H1 (cell line): ENCODE results near the gene SKAP1. TPM values are rescaled to one million over a fixed set of nuclear protein-coding genes. Genes with fewer than 3 reads are reported as not detected.

ENCODE experiments used
- CTCF ChIA-PET: fragments of 300-600 bp; sonication (Branson Sonifier 250); formaldehyde crosslinking; loops from one replicate; lab custom pipeline; 2021; ENCODE audit not compliant: partially characterized antibody; lab: Charles Lee
- POLR2A ChIA-PET: fragments of 300-600 bp; sonication (Branson Sonifier 250); formaldehyde crosslinking; loops from one replicate; lab custom pipeline; 2021; ENCODE audit warnings: inconsistent platforms; ENCODE audit not compliant: partially characterized antibody; lab: Charles Lee
- DNase-seq, 2 experiments: peaks; one replicate each; pipeline versions ENCODE4 v3.0.0 to v3.0.0-alpha.2; 2010 to 2022; ENCODE audit warnings: low spot score in 2 of 2, low read depth in 1 of 2, mixed read lengths in 1 of 2
- FAIRE-seq: peaks from 2 replicates; lab custom pipeline; 2011; peaks lifted over from hg19 to GRCh38; lab: Jason Lieb, UNC
- H2AFZ ChIP-seq: 2 replicates; pipeline ENCODE4 v1.8.1; 2012; ENCODE audit warnings: low read length, inconsistent platforms
- H2AK5ac ChIP-seq: 2 replicates; pipeline ENCODE4 v1.6.1; 2013; ENCODE audit warnings: low read depth, low read length
- H2BK120ac ChIP-seq: replicated peaks from 2 replicates; pipeline ENCODE3; 2013; ENCODE audit warnings: low read depth, low read length, inconsistent platforms
- H2BK12ac ChIP-seq: 2 replicates; pipeline ENCODE4 v1.6.1; 2013; ENCODE audit warnings: low read depth, low read length
- H2BK15ac ChIP-seq: 2 replicates; pipeline ENCODE4 v1.6.1; 2013; ENCODE audit warnings: low read length
- H2BK20ac ChIP-seq: 2 replicates; pipeline ENCODE4 v1.6.1; 2013; ENCODE audit warnings: low read length
- H2BK5ac ChIP-seq: 2 replicates; pipeline ENCODE4 v1.6.1; 2013; ENCODE audit warnings: low read depth, low read length
- H3K14ac ChIP-seq: 2 replicates; pipeline ENCODE4 v1.6.1; 2013; ENCODE audit warnings: inconsistent platforms; ENCODE audit not compliant: insufficient read length
- H3K18ac ChIP-seq: 2 replicates; pipeline ENCODE4 v1.6.1; 2013; ENCODE audit warnings: low read length; ENCODE audit errors: extremely low read depth
- H3K23ac ChIP-seq: 2 replicates; pipeline ENCODE4 v1.6.1; 2013; ENCODE audit warnings: inconsistent platforms; ENCODE audit not compliant: insufficient read length
- H3K23me2 ChIP-seq: 2 replicates; pipeline ENCODE4 v1.6.1; 2013; ENCODE audit warnings: low read depth, low read length
- H3K27ac ChIP-seq: 2 replicates; pipeline ENCODE4 v1.6.1; 2011; ENCODE audit warnings: low read depth, low read length, inconsistent platforms
- H3K27me3 ChIP-seq, 4 experiments: replicated peaks in 1 of 4; 1 replicate in 1 of 4; 2 replicates in 3 of 4; pipeline versions ENCODE4 v1.6.1 to v1.8.1; 2011 to 2013; ENCODE audit warnings: low read length in 3 of 4, mild to moderate bottlenecking in 3 of 4, inconsistent platforms in 2 of 4, mixed read lengths in 2 of 4, moderate library complexity in 1 of 4; ENCODE audit not compliant: control insufficient read depth in 3 of 4, insufficient read depth in 3 of 4; ENCODE audit errors: extremely low read depth in 1 of 4
- H3K36me3 ChIP-seq, 4 experiments: 2 replicates each; pipeline versions ENCODE4 v1.6.1 to v1.8.1; 2011 to 2013; ENCODE audit warnings: mild to moderate bottlenecking in 4 of 4, low read length in 3 of 4, moderate library complexity in 2 of 4, control low read depth in 1 of 4, inconsistent platforms in 1 of 4; ENCODE audit not compliant: insufficient read depth in 4 of 4, control insufficient read depth in 2 of 4
- H3K4ac ChIP-seq: replicated peaks from 2 replicates; pipeline ENCODE3; 2013; ENCODE audit warnings: low read length, low read depth, mixed read lengths, inconsistent platforms; ENCODE audit not compliant: insufficient read length
- H3K4me1 ChIP-seq, 4 experiments: replicated peaks in 1 of 4; 1 replicate in 1 of 4; 2 replicates in 3 of 4; pipeline versions ENCODE4 v1.6.1 to v1.8.1; 2011 to 2013; ENCODE audit warnings: low read length in 3 of 4, inconsistent platforms in 2 of 4, mixed read lengths in 1 of 4; ENCODE audit not compliant: insufficient read depth in 4 of 4, control insufficient read depth in 3 of 4
- H3K4me2 ChIP-seq, 2 experiments: 2 replicates each; pipeline versions ENCODE4 v1.6.1 to v1.8.1; 2011 to 2013; ENCODE audit warnings: low read depth in 2 of 2, low read length in 2 of 2, control low read depth in 1 of 2, inconsistent platforms in 1 of 2, mild to moderate bottlenecking in 1 of 2; ENCODE audit not compliant: insufficient read depth in 1 of 2
- H3K4me3 ChIP-seq, 4 experiments: fragments of 200-600, 300-600 bp in 1 of 4; sonication (generic), shearing (Covaris generic), sonication (Bioruptor Twin) in 1 of 4; 2 replicates each; pipeline versions ENCODE4 v1.5.1 to v1.8.1; 2011 to 2016; ENCODE audit warnings: low read length in 4 of 4, low read depth in 3 of 4, control low read depth in 2 of 4, inconsistent platforms in 2 of 4, mild to moderate bottlenecking in 2 of 4, mixed read lengths in 1 of 4, moderate library complexity in 1 of 4; ENCODE audit not compliant: insufficient read depth in 2 of 4; ENCODE audit errors: extremely low read depth in 1 of 4
- H3K56ac ChIP-seq: replicated peaks from 2 replicates; pipeline ENCODE3; 2013; ENCODE audit warnings: low read depth, mild to moderate bottlenecking, mixed read lengths, low read length, inconsistent platforms; ENCODE audit not compliant: insufficient read length
- H3K79me1 ChIP-seq: 2 replicates; pipeline ENCODE4 v1.6.1; 2013; ENCODE audit warnings: low read depth, low read length, control low read depth
- H3K79me2 ChIP-seq, 2 experiments: 2 replicates each; pipeline versions ENCODE4 v1.6.1 to v1.8.1; 2012 to 2013; ENCODE audit warnings: low read length in 2 of 2, mild to moderate bottlenecking in 2 of 2, inconsistent platforms in 1 of 2; ENCODE audit not compliant: insufficient read depth in 2 of 2, control insufficient read depth in 1 of 2
- H3K9ac ChIP-seq, 4 experiments: replicated peaks in 1 of 4; 1 replicate in 1 of 4; 2 replicates in 3 of 4; pipeline versions ENCODE4 v1.6.1 to v1.8.1; 2011 to 2013; ENCODE audit warnings: low read depth in 3 of 4, low read length in 3 of 4, control low read depth in 2 of 4, mild to moderate bottlenecking in 2 of 4, moderate library complexity in 2 of 4, inconsistent platforms in 1 of 4; ENCODE audit errors: extremely low read depth in 1 of 4
- H3K9me3 ChIP-seq, 2 experiments: 2 replicates each; pipeline versions ENCODE4 v1.6.1 to v1.8.1; 2012 to 2013; ENCODE audit warnings: mild to moderate bottlenecking in 2 of 2, moderate library complexity in 2 of 2, control low read depth in 1 of 2, inconsistent platforms in 1 of 2, low read depth in 1 of 2, low read length in 1 of 2, mixed read lengths in 1 of 2; ENCODE audit not compliant: insufficient read depth in 2 of 2
- H4K20me1 ChIP-seq, 2 experiments: replicated peaks in 1 of 2; 2 replicates each; pipeline versions ENCODE3 to v1.8.1; 2011 to 2013; ENCODE audit warnings: inconsistent platforms in 2 of 2, low read length in 2 of 2, mild to moderate bottlenecking in 1 of 2; ENCODE audit not compliant: insufficient read depth in 2 of 2, control insufficient read depth in 1 of 2
- H4K5ac ChIP-seq: 2 replicates; pipeline ENCODE4 v1.6.1; 2013; ENCODE audit warnings: low read length, low read depth, mixed read lengths, inconsistent platforms; ENCODE audit not compliant: insufficient read length
- H4K8ac ChIP-seq: 2 replicates; pipeline ENCODE4 v1.8.0; 2013; ENCODE audit warnings: mild to moderate bottlenecking, moderate library complexity, low read length, inconsistent platforms; ENCODE audit not compliant: insufficient read depth; ENCODE audit errors: extremely low read depth
- H4K91ac ChIP-seq: replicated peaks from 2 replicates; pipeline ENCODE3; 2013; ENCODE audit warnings: low read length, mixed read lengths, inconsistent platforms; ENCODE audit not compliant: insufficient read length
- ATF3 ChIP-seq: IDR thresholded peaks from 2 replicates; pipeline ENCODE4 v1.6.1; 2011; ENCODE audit warnings: low read depth, mild to moderate bottlenecking, low read length; ENCODE audit not compliant: insufficient read depth
- CREB1 ChIP-seq: IDR thresholded peaks from 2 replicates; pipeline ENCODE4 v1.6.1; 2012; ENCODE audit warnings: inconsistent platforms
- GTF2F1 ChIP-seq: IDR thresholded peaks from 2 replicates; pipeline ENCODE4 v1.6.1; 2012; ENCODE audit warnings: low read depth, low read length, improper control_type of control experiment, borderline replicate concordance
- HDAC6 ChIP-seq: IDR thresholded peaks from one replicate; pipeline ENCODE4 v1.7.1; 2012; ENCODE audit warnings: low read depth, mild to moderate bottlenecking, inconsistent platforms, low read length, moderate library complexity
- JUND ChIP-seq: IDR thresholded peaks from 2 replicates; pipeline ENCODE4 v1.6.1; 2011; ENCODE audit warnings: mild to moderate bottlenecking, improper control_type of control experiment, low read length
- NRF1 ChIP-seq: IDR thresholded peaks from 2 replicates; pipeline ENCODE4 v1.6.1; 2011; ENCODE audit warnings: mild to moderate bottlenecking, low read depth, low read length, improper control_type of control experiment
- POLR2AphosphoS5 ChIP-seq: IDR thresholded peaks from 2 replicates; pipeline ENCODE4 v1.6.1; 2011; ENCODE audit warnings: low read depth, low read length
- RAD21 ChIP-seq, 2 experiments: IDR thresholded peaks in 1 of 2; conservative IDR thresholded peaks in 1 of 2; 2 replicates each; pipeline ENCODE4 v1.6.1; 2011; ENCODE audit warnings: low read depth in 2 of 2, low read length in 2 of 2, improper control_type of control experiment in 1 of 2, inconsistent platforms in 1 of 2, mild to moderate bottlenecking in 1 of 2, moderate library complexity in 1 of 2
- RBBP5 ChIP-seq: IDR thresholded peaks from 2 replicates; pipeline ENCODE4 v1.7.1; 2012; ENCODE audit warnings: low read depth, mild to moderate bottlenecking, inconsistent platforms, low read length, moderate library complexity, borderline replicate concordance
- RXRA ChIP-seq: IDR thresholded peaks from 2 replicates; pipeline ENCODE4 v1.6.1; 2011; ENCODE audit warnings: low read depth, mild to moderate bottlenecking, low read length, moderate library complexity; ENCODE audit not compliant: insufficient read depth
- SIN3A ChIP-seq, 2 experiments: IDR thresholded peaks in 1 of 2; conservative IDR thresholded peaks in 1 of 2; 2 replicates each; pipeline ENCODE4 v1.6.1; 2011 to 2012; ENCODE audit warnings: low read length in 2 of 2, improper control_type of control experiment in 1 of 2, low read depth in 1 of 2, mild to moderate bottlenecking in 1 of 2
- SIRT6 ChIP-seq: IDR thresholded peaks from one replicate; pipeline ENCODE4 v1.7.1; 2012; ENCODE audit warnings: low read length, inconsistent platforms
- TAF1 ChIP-seq: IDR thresholded peaks from 2 replicates; pipeline ENCODE4 v1.6.1; 2011; ENCODE audit warnings: mild to moderate bottlenecking, low read depth, low read length
- TEAD4 ChIP-seq: IDR thresholded peaks from 2 replicates; pipeline ENCODE4 v1.6.1; 2012; ENCODE audit warnings: low read depth, low read length, inconsistent platforms, mixed read lengths
- WGBS, 2 experiments: shearing (Covaris generic) in 1 of 2; methylation state at CpG; one replicate each; pipeline versions ENCODE4 v1.1.6 to v1.1.7; 2013 to 2015; ENCODE audit warnings: low lambda C conversion rate in 2 of 2, mixed read lengths in 2 of 2, inconsistent platforms in 1 of 2, low coverage in 1 of 2, missing lambda C conversion rate in 1 of 2; ENCODE audit not compliant: insufficient replicate concordance in 2 of 2, insufficient coverage in 1 of 2, insufficient read length in 1 of 2; ENCODE audit errors: extremely low coverage in 1 of 2, missing lambda C conversion rate in 1 of 2; 5-methylcytosine and 5-hydroxymethylcytosine counted together
- polyA plus RNA-seq, 7 experiments: library from polyadenylated mRNA; depleted of rRNA in 3 of 7; stranded (reverse) in 5 of 7; unstranded in 2 of 7; fragments of >200 nt in 5 of 7; fragments of 200-250 nt in 2 of 7; gene quantifications; 1 replicate in 5 of 7; 2 replicates in 1 of 7; 4 replicates in 1 of 7; pipeline versions ENCODE4 v1.2.1 to v1.2.3, GENCODE V29; 2011 to 2013; ENCODE audit warnings: missing spikeins in 2 of 7, mixed read lengths in 2 of 7
- total RNA-seq: library from RNA; stranded (reverse); fragmentation: NEBNext Ultra II Directional; extraction: Animal tissue kit (Norgen Biotek cat#: 25700); gene quantifications from 2 replicates; pipeline ENCODE4 v1.2.1, GENCODE V29; 2021

SKAP1 gene
- total and polyA plus RNA-seq, 2 of the 8 experiments (the other 6 are each of a cell fraction or from before 2014, with no cell fraction given): not detected

GRCh38 chr17:48440669-48441068, 10.7 kb upstream of the SKAP1 start:
- H3K23me2 ChIP-seq: no peaks in the 10 kb centered on the region
- no peak overlapping the region for H4K5ac ChIP-seq
- ChIA-PET CTCF (interaction anchor here (1.0 to 1.5 kb wide), 4 partner anchors 13 to 133 kb away, joined by 3 to 4 read pairs (median 4); no protein-coding TSS in a partner anchor), POLR2A (interaction anchor here (2.0 kb wide), 1 partner anchor 11 kb away, joined by 5 read pairs; no protein-coding TSS in a partner anchor)
- no peak overlapping the region for H2AK5ac ChIP-seq
- no peak overlapping the region for H3K56ac ChIP-seq
- H3K27me3 ChIP-seq: no peaks in the 10 kb centered on the region
- H3K36me3 ChIP-seq: no peaks in the 10 kb centered on the region
- H2BK15ac ChIP-seq: no peak overlapping the region
- no peak overlapping the region for H3K9ac ChIP-seq
- H2AFZ ChIP-seq: no peak overlapping the region
- H3K4ac ChIP-seq: no peak overlapping the region
- H3K27ac ChIP-seq: no peak overlapping the region
- no peak overlapping the region for H3K23ac ChIP-seq
- no peaks in the 10 kb centered on the region for H4K20me1 ChIP-seq
- no peaks in the 10 kb centered on the region for H3K79me1 ChIP-seq
- WGBS, 2 experiments: 94% methylated on average over 2 of the region's 2 CpGs; no CpG with 5 or more reads in 1 of the 2 experiments
- no peak overlapping the region for H2BK5ac ChIP-seq
- H3K9me3 ChIP-seq: no peaks in the 10 kb centered on the region
- H3K79me2 ChIP-seq: no peaks in the 10 kb centered on the region
- no peak overlapping the region for H3K4me2 ChIP-seq
- H2BK20ac ChIP-seq: no peak overlapping the region
- no peak overlapping the region for H2BK120ac ChIP-seq
- H3K14ac ChIP-seq: no peak overlapping the region
- H2BK12ac ChIP-seq: no peak overlapping the region
- no peak overlapping the region for H3K4me3 ChIP-seq
- H4K91ac ChIP-seq: no peak overlapping the region
- FAIRE-seq (no peak), DNase-seq (no peak)
- H4K8ac ChIP-seq: no peak overlapping the region
- no peaks in the 10 kb centered on the region; a peak in 2 of 7 replicates for H3K4me1 ChIP-seq
- H3K18ac ChIP-seq: no peak overlapping the region
- TF ChIP-seq JUND (no peak), TEAD4 (no peak), SIN3A (conservative IDR thresholded peaks at IDR 0.05 in 1 of 2, IDR thresholded peaks at IDR 0.05 in 1 of 2; ENCODE audit: low read depth in 1 of 2, low read length in 2 of 2) (no peak), CREB1 (no peak), TAF1 (no peak), RBBP5 (no peak), GTF2F1 (no peak), POLR2AphosphoS5 (no peak), RXRA (no peak), NRF1 (no peak), ATF3 (no peak), SIRT6 (no peak), RAD21 (IDR thresholded peaks at IDR 0.05 in 1 of 2, conservative IDR thresholded peaks at IDR 0.05 in 1 of 2; ENCODE audit: low read depth in 2 of 2, low read length in 2 of 2) (no peak), HDAC6 (no peak)
